HUES48 (cell line): ENCODE data around the gene GABRD.
A peak's percentile ranks its signal among the peaks of the same experiment; 100 is the strongest.

ENCODE experiments used
- H3K27ac ChIP-seq: one replicate; pipeline ENCODE4 v1.7.0; 2013; ENCODE audit warnings: low read depth, low read length, inconsistent platforms
- H3K27me3 ChIP-seq: 2 replicates; pipeline ENCODE4 v1.6.1; 2013; ENCODE audit warnings: mild to moderate bottlenecking, low read length; ENCODE audit not compliant: control insufficient read depth, insufficient read depth
- H3K36me3 ChIP-seq: 2 replicates; pipeline ENCODE4 v1.6.1; 2013; ENCODE audit warnings: low read length; ENCODE audit not compliant: control insufficient read depth, insufficient read depth
- H3K4me1 ChIP-seq: 2 replicates; pipeline ENCODE4 v1.6.1; 2013; ENCODE audit warnings: mild to moderate bottlenecking, low read length; ENCODE audit not compliant: control insufficient read depth, insufficient read depth
- H3K4me3 ChIP-seq: 2 replicates; pipeline ENCODE4 v1.5.1; 2013; ENCODE audit warnings: mild to moderate bottlenecking, low read depth, low read length
- H3K9ac ChIP-seq: 2 replicates; pipeline ENCODE4 v1.6.1; 2013; ENCODE audit warnings: mild to moderate bottlenecking, low read depth, low read length, moderate library complexity
- H3K9me3 ChIP-seq: 2 replicates; pipeline ENCODE4 v1.6.1; 2013; ENCODE audit warnings: low read length; ENCODE audit not compliant: control insufficient read depth, insufficient read depth

Gene GABRD, protein sequence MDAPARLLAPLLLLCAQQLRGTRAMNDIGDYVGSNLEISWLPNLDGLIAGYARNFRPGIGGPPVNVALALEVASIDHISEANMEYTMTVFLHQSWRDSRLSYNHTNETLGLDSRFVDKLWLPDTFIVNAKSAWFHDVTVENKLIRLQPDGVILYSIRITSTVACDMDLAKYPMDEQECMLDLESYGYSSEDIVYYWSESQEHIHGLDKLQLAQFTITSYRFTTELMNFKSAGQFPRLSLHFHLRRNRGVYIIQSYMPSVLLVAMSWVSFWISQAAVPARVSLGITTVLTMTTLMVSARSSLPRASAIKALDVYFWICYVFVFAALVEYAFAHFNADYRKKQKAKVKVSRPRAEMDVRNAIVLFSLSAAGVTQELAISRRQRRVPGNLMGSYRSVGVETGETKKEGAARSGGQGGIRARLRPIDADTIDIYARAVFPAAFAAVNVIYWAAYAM

GRCh38 chr1:2019172-2019543 is at the start of gene GABRD:
Gene GABRD (plus strand): TSS chr1:2019345. CDS start chr1:2019424, 79 bp downstream.
- H3K27me3 ChIP-seq = peaks cover 23% of the 10 kb centered on the region
- peak within 1 kb of the TSS; percentile 52; the same call in 1 of the 2 replicates for H3K4me3 ChIP-seq
- no peak within 1 kb of the TSS for H3K27ac ChIP-seq
- H3K9ac ChIP-seq = no peak within 1 kb of the TSS
- H3K36me3 ChIP-seq = no peaks in the 10 kb centered on the region
- H3K9me3 ChIP-seq = no peaks in the 10 kb centered on the region
- H3K4me1 ChIP-seq = no peaks in the 10 kb centered on the region; the same call in 1 of the 2 replicates

GRCh38 chr1:1969505-1969900 is 49.6 kb upstream of the GABRD start:
- H3K4me1 ChIP-seq = no peaks in the 10 kb centered on the region
- H3K4me3 ChIP-seq = no peak overlapping the region
- H3K36me3 ChIP-seq = no peaks in the 10 kb centered on the region
- H3K27ac ChIP-seq = no peak overlapping the region
- no peak overlapping the region for H3K9ac ChIP-seq
- no peaks in the 10 kb centered on the region for H3K9me3 ChIP-seq
- H3K27me3 ChIP-seq = no peaks in the 10 kb centered on the region

DNA sequence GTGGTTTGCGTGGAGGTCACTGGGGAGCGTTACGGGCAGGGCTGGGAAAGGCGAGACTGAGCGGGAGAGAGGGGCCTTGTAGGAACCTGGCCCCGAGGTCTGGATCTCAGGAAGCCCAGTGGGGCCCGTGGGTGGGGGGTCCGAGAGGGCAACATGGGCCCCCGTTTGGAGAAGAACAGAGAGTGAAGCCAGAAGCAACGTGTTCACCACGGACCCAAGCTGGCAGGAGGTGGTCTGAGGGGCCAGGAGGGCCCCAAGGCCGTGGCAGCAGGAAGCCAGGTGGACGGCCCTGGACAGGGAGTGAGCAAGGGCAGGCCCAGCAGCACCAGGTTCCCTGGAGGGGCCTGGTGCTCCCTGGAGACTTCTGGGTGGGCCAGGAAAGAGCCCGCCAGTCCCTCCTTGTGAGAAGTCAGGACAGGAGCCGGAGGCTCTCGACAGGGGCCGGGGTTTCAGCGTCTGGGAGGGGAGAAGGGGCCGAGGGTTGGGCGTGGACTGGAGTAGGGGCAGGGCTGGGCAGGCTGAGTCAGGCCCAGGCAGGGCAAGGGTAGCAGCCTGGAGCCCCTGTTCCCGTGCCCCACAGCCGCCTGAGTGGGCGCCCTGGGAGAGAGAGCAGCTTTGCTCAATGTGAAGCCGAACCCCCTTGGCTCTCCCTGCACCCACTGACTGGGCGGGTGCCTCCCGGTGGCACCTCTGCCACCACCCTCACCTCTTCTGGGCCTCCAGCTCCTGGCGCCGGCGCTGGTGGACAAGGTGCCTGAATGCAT is 49.0 kb upstream of the GABRD start:
- Histone ChIP-seq H3K4me1 (no peaks in the 10 kb centered on the region), H3K36me3 (no peaks in the 10 kb centered on the region), H3K9me3 (no peaks in the 10 kb centered on the region), H3K4me3 (no peak overlapping the region), H3K27ac (no peak overlapping the region), H3K27me3 (no peaks in the 10 kb centered on the region), H3K9ac (no peak overlapping the region)

- Histone ChIP-seq H3K27ac (no peak overlapping the region), H3K9ac (no peak overlapping the region), H3K27me3 (no peaks in the 10 kb centered on the region), H3K36me3 (no peaks in the 10 kb centered on the region), H3K4me1 (no peaks in the 10 kb centered on the region), H3K9me3 (no peaks in the 10 kb centered on the region), H3K4me3 (no peak overlapping the region)
Measured at GRCh38 chr1:1971017-1971416, 48.1 kb upstream of the GABRD start.

- Histone ChIP-seq H3K9me3 (no peaks in the 10 kb centered on the region), H3K36me3 (no peaks in the 10 kb centered on the region), H3K4me3 (no peak overlapping the region), H3K4me1 (no peaks in the 10 kb centered on the region), H3K27ac (no peak overlapping the region), H3K27me3 (no peaks in the 10 kb centered on the region), H3K9ac (no peak overlapping the region)
Measured at GRCh38 chr1:1971688-1972087, 47.5 kb upstream of the GABRD start.

- H3K36me3 ChIP-seq = no peaks in the 10 kb centered on the region
- no peaks in the 10 kb centered on the region for H3K27me3 ChIP-seq
- no peak overlapping the region for H3K9ac ChIP-seq
- H3K4me1 ChIP-seq = no peaks in the 10 kb centered on the region
- no peak overlapping the region for H3K4me3 ChIP-seq
- no peak overlapping the region for H3K27ac ChIP-seq
- H3K9me3 ChIP-seq = no peaks in the 10 kb centered on the region
Measured at GRCh38 chr1:1972976-1973715, 46.0 kb upstream of the GABRD start.

GRCh38 chr1:1973716-1974642 is 45.2 kb upstream of the GABRD start:
- H3K27me3 ChIP-seq = no peaks in the 10 kb centered on the region
- H3K27ac ChIP-seq = no peak overlapping the region
- no peaks in the 10 kb centered on the region for H3K36me3 ChIP-seq
- no peak overlapping the region for H3K9ac ChIP-seq
- H3K9me3 ChIP-seq = no peaks in the 10 kb centered on the region
- H3K4me1 ChIP-seq = no peaks in the 10 kb centered on the region
- no peak overlapping the region for H3K4me3 ChIP-seq

DNA sequence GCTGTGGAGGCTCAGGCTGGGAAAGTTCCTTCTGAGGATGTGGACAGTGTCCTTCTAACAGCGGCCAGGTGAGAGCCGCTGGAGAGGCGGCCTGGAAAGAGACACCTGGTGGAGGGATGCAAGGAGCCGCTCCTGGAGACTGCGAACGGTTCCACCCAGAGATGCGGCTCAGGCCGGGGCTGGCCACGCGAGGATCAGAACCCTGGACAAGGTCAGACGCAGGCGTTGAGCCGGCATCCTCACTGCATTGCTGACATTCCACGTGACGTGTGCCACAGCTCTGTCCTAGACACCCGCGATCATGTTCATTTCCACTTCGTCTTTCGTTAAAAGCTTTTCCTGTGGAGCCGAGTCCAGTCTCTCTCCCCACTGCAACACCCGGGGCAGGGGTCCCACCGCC is 44.3 kb upstream of the GABRD start:
- no peaks in the 10 kb centered on the region for H3K27me3 ChIP-seq
- no peaks in the 10 kb centered on the region for H3K36me3 ChIP-seq
- no peak overlapping the region for H3K9ac ChIP-seq
- no peaks in the 10 kb centered on the region for H3K4me1 ChIP-seq
- no peak overlapping the region for H3K27ac ChIP-seq
- no peaks in the 10 kb centered on the region for H3K9me3 ChIP-seq
- H3K4me3 ChIP-seq = no peak overlapping the region

- H3K27ac ChIP-seq = no peak overlapping the region
Measured at GRCh38 chr1:1975535-1975934, 43.6 kb upstream of the GABRD start.

GRCh38 chr1:1976031-1976430 is 43.1 kb upstream of the GABRD start:
- H3K4me3 ChIP-seq = no peak overlapping the region
- H3K36me3 ChIP-seq = no peaks in the 10 kb centered on the region
- no peak overlapping the region for H3K27ac ChIP-seq
- no peaks in the 10 kb centered on the region for H3K27me3 ChIP-seq
- no peak overlapping the region for H3K9ac ChIP-seq
- H3K9me3 ChIP-seq = no peaks in the 10 kb centered on the region
- no peaks in the 10 kb centered on the region for H3K4me1 ChIP-seq

More at GRCh38 chr1:1975535-1975934, 43.6 kb upstream of the GABRD start:
- Histone ChIP-seq H3K4me3 (no peak overlapping the region), H3K27me3 (no peaks in the 10 kb centered on the region), H3K4me1 (no peaks in the 10 kb centered on the region), H3K36me3 (no peaks in the 10 kb centered on the region), H3K9me3 (no peaks in the 10 kb centered on the region), H3K9ac (no peak overlapping the region)
